Ascending aorta (tissue), 2 donors: Measurements from ENCODE around the gene STARD9. TPM values are rescaled to one million over a fixed set of nuclear protein-coding genes. Genes with fewer than 3 reads are reported as not detected.

Experiments used
- DNase-seq, 2 donors: peaks; one replicate each; pipeline ENCODE4 v3.0.0-alpha.2; 2019; ENCODE audit warnings: low spot score in 2 of 2
- H3K27ac ChIP-seq, 2 donors: fragments of 200-600 bp; sonication (generic); one replicate each; pipeline ENCODE4 v1.5.1; 2016 to 2017; ENCODE audit warnings: mild to moderate bottlenecking in 1 of 2
- H3K27me3 ChIP-seq: fragments of 200-600 bp; sonication (generic); one replicate; pipeline ENCODE4 v1.5.1; 2017
- H3K36me3 ChIP-seq, 2 donors: fragments of 200-600 bp; sonication (generic); one replicate each; pipeline ENCODE4 v1.5.1; 2016
- H3K4me1 ChIP-seq, 2 donors: fragments of 200-600 bp; sonication (generic); one replicate each; pipeline ENCODE4 v1.5.1; 2016 to 2017; ENCODE audit warnings: mild to moderate bottlenecking in 1 of 2
- H3K4me3 ChIP-seq, 2 donors: fragments of 200-600 bp; sonication (generic); one replicate each; pipeline ENCODE4 v1.5.1; 2016 to 2017; ENCODE audit warnings: mild to moderate bottlenecking in 1 of 2
- H3K9me3 ChIP-seq, 2 donors: fragments of 200-600 bp; sonication (generic); one replicate each; pipeline ENCODE4 v1.5.1; 2016
- CTCF ChIP-seq, 3 experiments: fragments of 200-600 bp in 2 of 3; fragments of 450-650 bp in 1 of 3; sonication (generic) in 2 of 3; IDR thresholded peaks; one replicate each; pipeline ENCODE4 v1.5.1; 2016 to 2019; ENCODE audit warnings: antibody characterized with exemption in 3 of 3, mild to moderate bottlenecking in 1 of 3, moderate library complexity in 1 of 3
- intact Hi-C: fragments of 100-400 bp; cut with DNase I; formaldehyde crosslinking; loops from one replicate; pipeline ENCODE4 v1.15.1; 2023
- total RNA-seq: library from RNA; depleted of rRNA; stranded (reverse); fragments of >200 nt; gene quantifications from one replicate; pipeline ENCODE4 v1.1.0, GENCODE V29; 2016

Gene STARD9
- total RNA-seq, 1 donor from 2014 or later = 62.7 TPM

DNA sequence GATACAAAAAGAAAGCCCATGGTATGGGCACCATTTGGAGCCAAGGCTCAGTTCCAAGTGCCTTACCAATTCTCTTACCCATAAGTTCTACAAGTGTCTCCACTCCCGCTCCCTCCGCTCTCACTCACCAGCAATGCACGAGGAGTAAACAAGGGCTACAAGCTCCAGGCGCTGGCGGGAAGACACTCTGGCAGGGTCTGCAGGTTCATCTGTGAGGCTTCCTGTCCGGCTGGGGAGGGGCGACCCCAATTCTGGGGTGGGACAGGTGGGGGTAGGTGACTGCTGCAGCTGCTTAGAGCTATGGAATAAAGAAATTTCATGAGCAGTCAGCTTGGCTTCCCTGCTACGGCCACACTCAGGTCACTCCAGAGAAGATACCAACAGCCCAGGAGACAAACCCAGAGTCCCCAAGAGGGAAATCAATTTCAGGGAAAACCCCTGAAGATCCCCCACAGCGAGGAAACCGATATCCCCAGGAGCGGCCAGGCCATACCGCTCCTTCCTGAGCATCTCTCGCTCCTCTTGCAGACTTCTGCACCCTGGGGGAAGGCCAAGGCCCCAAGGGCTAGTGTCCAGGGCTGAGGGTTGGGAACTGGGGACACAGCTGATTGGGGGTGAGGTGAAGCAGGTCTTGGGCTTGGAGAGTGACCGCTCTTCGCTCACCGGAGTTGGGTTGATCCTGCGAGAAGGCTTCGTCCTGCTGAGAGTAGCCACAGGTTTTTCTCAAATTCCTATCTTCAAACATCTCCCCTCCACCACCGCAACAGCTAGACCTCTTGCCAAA lies 160.2 kb downstream of the STARD9 start:
- Histone ChIP-seq H3K4me3 (peak overlapping the region; percentile 68 to 92), H3K9me3 (no peaks in the 10 kb centered on the region), H3K27me3 (no peaks in the 10 kb centered on the region), H3K36me3 (peaks cover 20 to 45% of the 10 kb centered on the region in 2 donors), H3K27ac (peak overlapping the region; percentile 84 to 91), H3K4me1 (peaks cover 9 to 20% of the 10 kb centered on the region in 2 donors)
- TF ChIP-seq CTCF (IDR thresholded peaks at IDR 0.05) = no peak
- no peak for DNase-seq
- intact Hi-C loops = loop anchor here (2.0 kb wide), 1 partner anchor 37 kb away; no protein-coding TSS in a partner anchor

DNA sequence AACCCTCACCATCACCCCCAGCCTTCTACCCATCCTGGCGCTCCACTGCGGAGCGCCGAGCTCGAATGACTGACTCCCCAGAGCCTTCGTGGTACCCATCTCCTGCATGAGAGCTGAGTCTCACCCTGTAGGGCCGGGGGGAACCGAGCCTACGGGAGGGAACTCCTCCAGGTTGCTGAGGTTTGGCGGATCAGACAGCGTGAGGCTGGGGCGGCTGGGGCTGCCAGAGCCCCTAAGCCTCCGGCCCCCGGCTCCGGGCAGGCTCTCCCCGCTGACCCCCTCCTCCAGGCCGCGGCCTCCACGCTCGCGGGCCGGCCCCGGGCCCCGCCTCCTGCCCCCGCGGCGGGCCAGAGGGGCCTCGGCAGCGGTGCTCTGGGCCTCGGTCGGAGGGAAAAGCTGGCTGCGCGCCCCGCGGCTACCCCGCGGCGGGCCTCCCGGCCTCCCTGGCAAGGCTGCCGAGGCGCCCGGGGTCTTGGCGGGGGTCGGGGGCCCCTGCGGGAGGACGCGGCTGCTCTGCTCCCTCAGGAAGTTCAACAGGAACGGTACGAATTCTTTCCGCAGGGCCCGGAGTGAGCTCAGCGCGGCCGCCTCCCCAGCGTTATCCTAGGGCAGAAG lies 160.9 kb downstream of the STARD9 start:
- H3K4me1 ChIP-seq = peaks cover 9 to 20% of the 10 kb centered on the region in 2 donors
- no peak for DNase-seq
- peaks cover 18 to 38% of the 10 kb centered on the region in 2 donors for H3K36me3 ChIP-seq
- no peaks in the 10 kb centered on the region for H3K9me3 ChIP-seq
- peak overlapping the region; percentile 68 to 92 for H3K4me3 ChIP-seq
- no peaks in the 10 kb centered on the region for H3K27me3 ChIP-seq
- intact Hi-C loops = loop anchor here (2.0 kb wide), 1 partner anchor 37 kb away; no protein-coding TSS in a partner anchor
- no peak for TF ChIP-seq CTCF (IDR thresholded peaks at IDR 0.05)
- H3K27ac ChIP-seq = peak overlapping the region; percentile 84 to 91

DNA sequence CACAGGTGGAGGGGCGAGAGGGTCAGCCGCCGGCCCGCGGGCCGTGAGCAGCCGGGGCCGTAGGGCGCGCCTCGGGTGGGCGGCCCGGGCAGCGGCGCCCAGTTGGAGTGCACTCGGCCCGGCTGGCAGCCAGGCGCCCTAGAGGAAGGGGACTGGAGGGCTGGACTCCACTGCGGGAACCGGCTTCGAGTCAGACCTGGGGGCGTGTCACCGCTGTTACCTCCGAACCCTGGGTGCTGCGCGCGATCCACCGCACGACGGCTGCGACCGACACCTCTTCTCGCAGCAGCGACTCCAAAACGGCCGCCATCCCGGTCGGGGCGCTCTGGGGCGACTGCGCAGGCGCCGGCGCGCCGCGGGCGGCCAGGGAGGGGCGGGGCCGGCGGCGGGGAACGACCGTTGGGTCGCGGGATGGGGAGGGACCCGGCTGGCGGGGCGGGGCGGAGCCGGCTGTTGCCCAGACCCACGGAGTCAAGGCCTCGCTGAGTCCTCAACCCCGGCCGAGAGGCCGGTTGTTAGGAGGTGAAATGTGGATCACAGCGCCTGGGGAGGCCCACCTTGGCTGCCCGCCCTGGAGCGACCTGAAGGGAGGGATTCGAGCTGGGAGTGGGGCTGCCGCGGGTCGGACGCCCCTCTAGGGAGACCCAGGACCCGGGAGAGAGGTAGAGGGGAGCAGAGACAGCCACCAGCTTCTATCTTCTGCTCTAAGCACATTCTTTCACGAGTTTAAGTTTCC lies 161.6 kb downstream of the STARD9 start, which contains the start of gene CDAN1:
Gene CDAN1 (minus strand): TSS at position 336 of the 736 bp plus-strand sequence. CDS start 26 bp downstream, at position 310.
- H3K9me3 ChIP-seq = no peaks in the 10 kb centered on the region
- intact Hi-C loops = loop anchor here (1.0 to 2.0 kb wide), 2 partner anchors 36 to 183 kb away; partner anchors contain the start of gene TTBK2
- peak; percentile 66 to 94 for DNase-seq
- H3K27me3 ChIP-seq = no peaks in the 10 kb centered on the region
- peak within 1 kb of the TSS; percentile 68 to 92 for H3K4me3 ChIP-seq
- TF ChIP-seq CTCF (IDR thresholded peaks at IDR 0.05) = no peak
- H3K4me1 ChIP-seq = peaks cover 9 to 20% of the 10 kb centered on the region in 2 donors
- peak within 1 kb of the TSS; percentile 84 to 91 for H3K27ac ChIP-seq
- H3K36me3 ChIP-seq = peaks cover 12 to 31% of the 10 kb centered on the region in 2 donors

- Histone ChIP-seq H3K4me3 (peak overlapping the region; percentile 68 to 92), H3K27me3 (no peaks in the 10 kb centered on the region), H3K9me3 (no peaks in the 10 kb centered on the region), H3K36me3 (peaks cover 9 to 24% of the 10 kb centered on the region in 2 donors), H3K4me1 (peaks cover 9 to 20% of the 10 kb centered on the region in 2 donors), H3K27ac (peak overlapping the region; percentile 84 to 91)
- no peak for TF ChIP-seq CTCF (IDR thresholded peaks at IDR 0.05)
- no peak for DNase-seq
- intact Hi-C loops = loop anchor here (1.0 to 2.0 kb wide), 2 partner anchors 35 to 183 kb away; partner anchors contain the start of gene TTBK2
Observed at GRCh38 chr15:42737529-42738328, 162.3 kb downstream of the STARD9 start.

DNA sequence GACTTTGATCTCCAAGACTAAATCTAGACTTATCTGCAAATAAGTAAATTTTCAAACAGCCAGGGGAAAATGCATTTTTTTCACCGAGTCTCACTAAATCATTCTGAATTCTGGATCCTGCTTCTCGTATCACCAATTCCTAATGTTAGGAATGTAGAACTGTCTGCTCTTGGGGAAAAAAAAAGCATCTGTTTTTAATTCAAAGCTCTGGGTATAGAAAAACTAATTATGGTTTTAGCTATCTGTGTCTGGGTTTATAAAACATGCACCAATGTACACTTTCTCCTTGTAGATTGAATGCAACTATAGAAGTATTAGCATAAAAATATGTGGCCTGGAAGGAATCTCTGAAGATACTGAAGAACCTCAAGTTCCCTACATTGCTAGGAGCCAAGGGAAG lies 166.3 kb downstream of the STARD9 start:
- TF ChIP-seq CTCF (IDR thresholded peaks at IDR 0.05) = no peak
- DNase-seq = no peak
- intact Hi-C loops = no loop called here
- Histone ChIP-seq H3K4me3 (no peak overlapping the region), H3K27ac (no peak overlapping the region), H3K9me3 (no peaks in the 10 kb centered on the region), H3K27me3 (no peaks in the 10 kb centered on the region), H3K4me1 (peaks cover 0 to 7% of the 10 kb centered on the region in 2 donors), H3K36me3 (peaks cover 13 to 16% of the 10 kb centered on the region in 2 donors)
